Small intestine (tissue), 7 donors: Measurements from ENCODE around the gene FAM90A26. TPM values are rescaled to one million over a fixed set of nuclear protein-coding genes. Genes with fewer than 3 reads are reported as not detected.
"Not testable (repeated sequence)": the region's sequence is repeated elsewhere in the genome, so short reads cannot be mapped to it uniquely, and the experiment has no call there.

Experiments used
- DNase-seq, 2 donors: peaks; one replicate each; pipeline versions ENCODE4 v3.0.0 to v3.0.0-alpha.2; 2013
- FAIRE-seq: peaks from 2 replicates; lab custom pipeline; 2012; peaks lifted over from hg19 to GRCh38; lab: Jason Lieb, UNC
- H3K27ac ChIP-seq, 3 donors: one replicate each; pipeline ENCODE4 v1.5.1; 2013; ENCODE audit warnings: low read length in 2 of 3, mild to moderate bottlenecking in 2 of 3, control low read depth in 1 of 3, inconsistent platforms in 1 of 3, low read depth in 1 of 3, moderate library complexity in 1 of 3
- H3K27me3 ChIP-seq, 3 donors: one replicate each; pipeline ENCODE4 v1.6.1; 2013; ENCODE audit warnings: low read length in 3 of 3, inconsistent platforms in 1 of 3; ENCODE audit not compliant: control insufficient read depth in 3 of 3, insufficient read depth in 3 of 3
- H3K36me3 ChIP-seq, 3 donors: one replicate each; pipeline ENCODE4 v1.6.1; 2013; ENCODE audit warnings: low read length in 3 of 3, inconsistent platforms in 1 of 3, low read depth in 1 of 3, mild to moderate bottlenecking in 1 of 3, moderate library complexity in 1 of 3; ENCODE audit not compliant: control insufficient read depth in 3 of 3, insufficient read depth in 2 of 3
- H3K4me1 ChIP-seq, 3 donors: one replicate each; pipeline ENCODE4 v1.6.1; 2013; ENCODE audit warnings: low read length in 2 of 3, inconsistent platforms in 1 of 3, low read depth in 1 of 3, mild to moderate bottlenecking in 1 of 3, moderate library complexity in 1 of 3; ENCODE audit not compliant: control insufficient read depth in 3 of 3, insufficient read depth in 2 of 3
- H3K4me3 ChIP-seq, 3 donors: one replicate each; pipeline ENCODE4 v1.5.1; 2013; ENCODE audit warnings: low read length in 3 of 3, control low read depth in 1 of 3, inconsistent platforms in 1 of 3, low read depth in 1 of 3, mild to moderate bottlenecking in 1 of 3, moderate library complexity in 1 of 3
- H3K9me3 ChIP-seq, 2 donors: one replicate each; pipeline ENCODE4 v1.6.1; 2013; ENCODE audit warnings: low read depth in 1 of 2, low read length in 1 of 2; ENCODE audit not compliant: control insufficient read depth in 2 of 2, insufficient read depth in 1 of 2
- WGBS, 3 donors: extraction: QIAGEN DNeasy Blood & Tissue Kit; methylation state at CpG; one replicate each; pipeline ENCODE4 v1.1.7; 2013; 5-methylcytosine and 5-hydroxymethylcytosine counted together
- polyA plus RNA-seq, 4 donors: library from polyadenylated mRNA; stranded (reverse) in 3 of 4; unstranded in 1 of 4; fragments of 200-250 nt in 3 of 4; fragments of 120-200 nt in 1 of 4; gene quantifications; one replicate each; pipeline versions ENCODE4 v1.2.1 to v1.2.3, GENCODE V29; 2013
- donor health status: healthy with polysubstance abuse.
- donor health status: control.
- donor health status: control.
- donor health status: Bipolar disorder and iron deficiency.
- donor health status: healthy.

Gene FAM90A26
- polyA plus RNA-seq, 4 donors = not detected

- peak; percentile 98 for DNase-seq
- Histone ChIP-seq H3K27ac (peak overlapping the region; percentile 60 to 98 (median 95)), H3K4me3 (peak overlapping the region; percentile 60 to 76 (median 64))
- 0 to 1% (median 1%) methylated on average over 25 to 53 of the region's 53 CpGs for WGBS, 3 donors
- not testable (repeated sequence) for H3K27me3 ChIP-seq, H3K36me3 ChIP-seq, H3K4me1 ChIP-seq, FAIRE-seq, H3K9me3 ChIP-seq
Observed at GRCh38 chr4:9153008-9153570, 17.1 kb upstream of the FAM90A26 start.

- Histone ChIP-seq H3K4me3 (peak overlapping the region; percentile 46 to 64 (median 60)), H3K27ac (peak overlapping the region in 2 of 3 donors; percentile 69 to 92)
- H3K9me3 ChIP-seq, H3K36me3 ChIP-seq, H3K4me1 ChIP-seq, FAIRE-seq, H3K27me3 ChIP-seq: not testable (repeated sequence)
- peak; percentile 12 to 16 for DNase-seq
- WGBS, 3 donors = 2 to 4% (median 3%) methylated on average over 26 to 27 of the region's 27 CpGs
Observed at GRCh38 chr4:9153571-9154157, 16.5 kb upstream of the FAM90A26 start.

- not testable (repeated sequence) for H3K27me3 ChIP-seq, DNase-seq, FAIRE-seq, H3K36me3 ChIP-seq, H3K4me1 ChIP-seq, H3K4me3 ChIP-seq, H3K9me3 ChIP-seq, H3K27ac ChIP-seq
- WGBS, 3 donors = 74 to 85% (median 82%) methylated on average over 10 to 12 of the region's 12 CpGs
Observed at GRCh38 chr4:9155101-9155886, 14.9 kb upstream of the FAM90A26 start.

GRCh38 chr4:9158392-9158791 lies 11.8 kb upstream of the FAM90A26 start:
- H3K4me3 ChIP-seq, H3K36me3 ChIP-seq, H3K27ac ChIP-seq, H3K27me3 ChIP-seq, H3K4me1 ChIP-seq, H3K9me3 ChIP-seq, FAIRE-seq: not testable (repeated sequence)
- DNase-seq = peak in 1 of 2 donors; percentile 20
- WGBS, 3 donors = 13 to 18% methylated on average over 4 of the region's 6 CpGs; no CpG with 5 or more reads in 1 of the 3 donors

GRCh38 chr4:9160046-9160445 lies 10.2 kb upstream of the FAM90A26 start:
- FAIRE-seq, H3K4me1 ChIP-seq, DNase-seq, H3K4me3 ChIP-seq, H3K9me3 ChIP-seq, H3K27me3 ChIP-seq, H3K36me3 ChIP-seq, H3K27ac ChIP-seq: not testable (repeated sequence)
- WGBS, 3 donors = 79 to 93% methylated on average over 2 to 6 of the region's 6 CpGs; no CpG with 5 or more reads in 1 of the 3 donors

GRCh38 chr4:9165990-9166389 lies 4.2 kb upstream of the FAM90A26 start:
- H3K4me1 ChIP-seq, FAIRE-seq, H3K27ac ChIP-seq, H3K4me3 ChIP-seq, H3K27me3 ChIP-seq, H3K36me3 ChIP-seq, H3K9me3 ChIP-seq: not testable (repeated sequence)
- peak in 1 of 2 donors; percentile 23 for DNase-seq
- WGBS, 3 donors = 8 to 14% methylated on average over 2 to 8 of the region's 8 CpGs; no CpG with 5 or more reads in 1 of the 3 donors

GRCh38 chr4:9210357-9210756 lies 40.1 kb downstream of the FAM90A26 start, which contains the start of gene USP17L10:
USP17L10 (plus strand) TSS chr4:9210657; CDS start chr4:9210657, 0 bp downstream.
- H3K27ac ChIP-seq, H3K4me3 ChIP-seq, DNase-seq, H3K9me3 ChIP-seq, FAIRE-seq, H3K36me3 ChIP-seq, H3K4me1 ChIP-seq, H3K27me3 ChIP-seq: not testable (repeated sequence)
- 92% methylated on average over 8 of the region's 13 CpGs; no CpG with 5 or more reads in 2 of the 3 donors for WGBS, 3 donors

GRCh38 chr4:9214701-9215100 lies 44.5 kb downstream of the FAM90A26 start:
- not testable (repeated sequence) for H3K4me1 ChIP-seq, H3K4me3 ChIP-seq, DNase-seq, H3K27me3 ChIP-seq, H3K27ac ChIP-seq, FAIRE-seq, H3K36me3 ChIP-seq, H3K9me3 ChIP-seq
- 78 to 81% (median 81%) methylated on average over 11 of the region's 14 CpGs for WGBS, 3 donors
